IMR-90 (cell line): ENCODE results near the gene KIAA1328. TPM values are rescaled to one million over a fixed set of nuclear protein-coding genes. Genes with fewer than 3 reads are reported as not detected.

ENCODE experiments used
- ATAC-seq: fragments of 200-7000 bp; cut with Tn5 transposase; 2 replicates; pipeline ENCODE4 v1.9.1; 2020; ENCODE audit warnings: low read depth, mild to moderate bottlenecking, moderate library complexity
- BruUV-seq: library from RNA; stranded (reverse); fragments of 400-500 nt; replicated peaks from 2 replicates; lab custom pipeline; 2021; lab: Mats Ljungman, UMichigan
- CTCF ChIA-PET: fragments of 300-600 bp; formaldehyde crosslinking; extraction: SDS; loops from one replicate; lab custom pipeline; 2021; ENCODE audit warnings: antibody characterized with exemption; lab: Yijun Ruan, JAX
- POLR2A ChIA-PET: fragments of 300-600 bp; sonication (Branson Sonifier 250); formaldehyde crosslinking; loops from one replicate; lab custom pipeline; 2022; ENCODE audit warnings: antibody characterized with exemption; ENCODE audit not compliant: unreplicated experiment; lab: Charles Lee
- DNase-seq: peaks from one replicate; pipeline ENCODE4 v3.0.0; 2013
- H2AFZ ChIP-seq: replicated peaks from 2 replicates; pipeline ENCODE3; 2013; ENCODE audit warnings: low read length, mild to moderate bottlenecking; ENCODE audit not compliant: poor library complexity
- H2AK5ac ChIP-seq: 2 replicates; pipeline ENCODE4 v1.6.1; 2013; ENCODE audit warnings: low read depth, low read length, inconsistent platforms
- H2AK9ac ChIP-seq: replicated peaks from 2 replicates; pipeline ENCODE3; 2013; ENCODE audit warnings: mild to moderate bottlenecking, low read depth, low read length, moderate library complexity; ENCODE audit not compliant: poor library complexity
- H2BK120ac ChIP-seq: 2 replicates; pipeline ENCODE4 v1.6.1; 2013; ENCODE audit warnings: low read depth, low read length, inconsistent platforms
- H2BK15ac ChIP-seq: 3 replicates; pipeline ENCODE4 v1.6.1; 2013; ENCODE audit warnings: low read depth, low read length, inconsistent platforms
- H2BK20ac ChIP-seq: 2 replicates; pipeline ENCODE4 v1.6.1; 2013; ENCODE audit warnings: low read depth, mild to moderate bottlenecking, inconsistent platforms, low read length, moderate library complexity
- H2BK5ac ChIP-seq: 2 replicates; pipeline ENCODE4 v1.6.1; 2013; ENCODE audit warnings: mild to moderate bottlenecking, low read depth, low read length, inconsistent platforms; ENCODE audit not compliant: poor library complexity, severe bottlenecking
- H3K14ac ChIP-seq: replicated peaks from 2 replicates; pipeline ENCODE4 v1.6.1; 2013; ENCODE audit warnings: low read depth, low read length, inconsistent platforms
- H3K18ac ChIP-seq: 2 replicates; pipeline ENCODE4 v1.6.1; 2013; ENCODE audit warnings: low read depth, low read length, control low read depth
- H3K23ac ChIP-seq: 2 replicates; pipeline ENCODE4 v1.6.1; 2013; ENCODE audit warnings: low read depth, low read length, inconsistent platforms
- H3K27ac ChIP-seq: 2 replicates; pipeline ENCODE4 v1.5.1; 2013; ENCODE audit warnings: mild to moderate bottlenecking, control low read depth, low read length; ENCODE audit not compliant: insufficient read depth
- H3K27me3 ChIP-seq: 2 replicates; pipeline ENCODE4 v1.6.1; 2013; ENCODE audit warnings: low read length; ENCODE audit not compliant: control insufficient read depth, insufficient read depth
- H3K36me3 ChIP-seq: 2 replicates; pipeline ENCODE4 v1.6.1; 2013; ENCODE audit warnings: low read length, mixed read lengths; ENCODE audit not compliant: control insufficient read depth, insufficient read depth
- H3K4ac ChIP-seq: 2 replicates; pipeline ENCODE4 v1.6.1; 2013; ENCODE audit warnings: low read depth, low read length, inconsistent platforms
- H3K4me1 ChIP-seq: 2 replicates; pipeline ENCODE4 v1.6.1; 2013; ENCODE audit warnings: low read length, mixed read lengths; ENCODE audit not compliant: control insufficient read depth, insufficient read depth
- H3K4me2 ChIP-seq: 2 replicates; pipeline ENCODE4 v1.6.1; 2013; ENCODE audit warnings: low read depth, mild to moderate bottlenecking, control low read depth, low read length, moderate library complexity
- H3K4me3 ChIP-seq: 2 replicates; pipeline ENCODE4 v1.5.1; 2013; ENCODE audit warnings: low read depth, mild to moderate bottlenecking, control low read depth, low read length, moderate library complexity; ENCODE audit not compliant: insufficient read depth
- H3K56ac ChIP-seq: 2 replicates; pipeline ENCODE4 v1.6.1; 2013; ENCODE audit warnings: low read length, inconsistent platforms; ENCODE audit not compliant: insufficient read depth; ENCODE audit errors: extremely low read depth
- H3K79me1 ChIP-seq, 2 experiments: 2 replicates each; pipeline ENCODE4 v1.6.1; 2013; ENCODE audit warnings: low read length in 2 of 2, inconsistent platforms in 1 of 2, low read depth in 1 of 2
- H3K9ac ChIP-seq: 2 replicates; pipeline ENCODE4 v1.6.1; 2013; ENCODE audit warnings: low read depth, low read length, control low read depth
- H3K9me1 ChIP-seq: 2 replicates; pipeline ENCODE4 v1.6.1; 2013; ENCODE audit warnings: low read length, inconsistent platforms; ENCODE audit not compliant: insufficient read depth
- H3K9me3 ChIP-seq: 2 replicates; pipeline ENCODE4 v1.6.1; 2013; ENCODE audit warnings: low read length; ENCODE audit not compliant: control insufficient read depth, insufficient read depth
- H4K20me1 ChIP-seq: 2 replicates; pipeline ENCODE4 v1.6.1; 2013; ENCODE audit warnings: low read length, inconsistent platforms; ENCODE audit not compliant: insufficient read depth
- H4K5ac ChIP-seq: 2 replicates; pipeline ENCODE4 v1.6.1; 2013; ENCODE audit warnings: mild to moderate bottlenecking, low read depth, low read length, control low read depth
- H4K8ac ChIP-seq, 2 experiments: 2 replicates each; pipeline ENCODE4 v1.6.1; 2013; ENCODE audit warnings: low read depth in 2 of 2, low read length in 2 of 2, control low read depth in 1 of 2, inconsistent platforms in 1 of 2
- H4K91ac ChIP-seq: 2 replicates; pipeline ENCODE4 v1.6.1; 2013; ENCODE audit warnings: low read depth, low read length, inconsistent platforms; ENCODE audit not compliant: insufficient read depth
- FOS ChIP-seq: fragments of 150-350 bp; IDR thresholded peaks from 2 replicates; pipeline ENCODE4 v1.6.1; 2016; ENCODE audit warnings: low read depth, low read length
- SMC3 ChIP-seq: fragments of 150-350 bp; IDR thresholded peaks from 2 replicates; pipeline ENCODE4 v1.6.1; 2016; ENCODE audit warnings: low read depth, mild to moderate bottlenecking, antibody characterized with exemption, low read length, moderate library complexity
- WGBS, 2 experiments: methylation state at CpG; one replicate each; pipeline versions ENCODE4 v1.1.5 to v1.1.7; 2013; ENCODE audit warnings: missing lambda C conversion rate in 2 of 2; ENCODE audit not compliant: insufficient read length in 1 of 2; ENCODE audit errors: extremely low coverage in 2 of 2; 5-methylcytosine and 5-hydroxymethylcytosine counted together
- dilution Hi-C: fragments of 300-500 bp; cut with HindIII; formaldehyde crosslinking; loops from one replicate; pipeline ENCODE4 v1.14.3; 2018; ENCODE audit warnings: low sequenced_read_pairs; ENCODE audit not compliant: unreplicated experiment
- in situ Hi-C: fragments of 300-500 bp; cut with MboI; formaldehyde crosslinking; loops from 3 replicates; pipeline ENCODE4 v1.14.3; 2019; ENCODE audit warnings: low sequenced_read_pairs, inconsistent platforms, mixed read lengths
- intact Hi-C: fragments of 100-400 bp; cut with micrococcal nuclease; formaldehyde crosslinking; loops from 2 replicates; pipeline ENCODE4 v1.10.0; 2022
- polyA plus RNA-seq, 3 experiments: library from polyadenylated mRNA; depleted of rRNA; stranded (reverse); fragments of >200 nt; gene quantifications; 2 replicates each; pipeline ENCODE4 v1.2.3, GENCODE V29; 2012; ENCODE audit warnings: low replicate concordance in 1 of 3
- total RNA-seq: library from RNA; depleted of rRNA; stranded (reverse); fragments of >200 nt; gene quantifications from 2 replicates; pipeline ENCODE4 v1.2.3, GENCODE V29; 2012

Gene KIAA1328
- total and polyA plus RNA-seq, 2 of the 4 experiments (the other 2 are of a cell fraction), result 2.4 to 7.0 TPM

GRCh38 chr18:36933552-36933951 is 104.6 kb downstream of the KIAA1328 start:
- Histone ChIP-seq H3K4ac (no peak overlapping the region), H3K9me1 (no peaks in the 10 kb centered on the region), H2BK20ac (no peak overlapping the region), H4K8ac (no peak overlapping the region), H4K91ac (no peak overlapping the region), H2BK120ac (no peak overlapping the region), H3K27ac (no peak overlapping the region), H3K36me3 (no peaks in the 10 kb centered on the region), H4K20me1 (no peaks in the 10 kb centered on the region), H3K27me3 (no peaks in the 10 kb centered on the region), H3K79me1 (no peaks in the 10 kb centered on the region), H3K18ac (no peak overlapping the region), H3K9me3 (no peaks in the 10 kb centered on the region), H3K23ac (no peak overlapping the region), H3K56ac (no peak overlapping the region), H2AK9ac (no peak overlapping the region), H3K4me1 (peaks cover 1% of the 10 kb centered on the region; the same call in 1 of the 2 replicates), H2AK5ac (no peak overlapping the region), H4K5ac (no peak overlapping the region), H2AFZ (no peak overlapping the region), H3K14ac (no peak overlapping the region), H3K4me3 (no peak overlapping the region), H2BK15ac (no peak overlapping the region), H3K4me2 (no peak overlapping the region), H2BK5ac (no peak overlapping the region), H3K9ac (no peak overlapping the region)
- in situ Hi-C loops (loop anchor here (25.0 kb wide), 1 partner anchor 554 kb away; no protein-coding TSS in a partner anchor), dilution Hi-C loops (no loop called here), intact Hi-C loops (no loop called here)
- no peak for ATAC-seq
- no peak for TF ChIP-seq FOS
- TF ChIP-seq SMC3, result no peak
- ChIA-PET CTCF (interaction anchor here (0.6 kb wide), 1 partner anchor 413 kb away, joined by 3 read pairs; no protein-coding TSS in a partner anchor), POLR2A (no interaction called here)
- no TSS peak for BruUV-seq
- WGBS, 2 experiments, result no CpG with 5 or more reads among the region's 2 CpGs
- no peak for DNase-seq
